ENCODE data around the gene PCGF5.
"Not testable (repeated sequence)": the region's sequence is repeated elsewhere in the genome, so short reads cannot be mapped to it uniquely, and the experiment has no call there.

DNA sequence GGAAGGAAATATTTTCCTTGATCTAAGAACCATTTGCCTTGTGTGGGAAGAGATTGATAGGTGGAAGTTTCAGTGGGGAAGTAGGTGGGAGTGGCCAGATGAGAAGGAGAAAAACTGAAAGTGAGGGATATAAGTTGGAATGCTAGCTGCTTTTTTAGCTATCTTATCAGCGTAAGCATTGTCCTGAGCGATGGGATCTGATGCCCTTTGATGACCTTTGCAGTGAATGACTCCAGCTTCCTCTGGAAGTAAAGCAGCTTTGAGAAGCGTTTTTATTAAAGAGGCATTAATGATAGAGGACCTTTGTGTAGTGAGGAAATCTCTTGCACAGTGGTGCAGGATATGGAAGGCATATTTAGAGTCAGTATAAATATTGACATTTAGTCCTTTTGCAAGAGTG, 82.5 kb downstream of the PCGF5 start:
- TF ChIP-seq, protein P1, sequence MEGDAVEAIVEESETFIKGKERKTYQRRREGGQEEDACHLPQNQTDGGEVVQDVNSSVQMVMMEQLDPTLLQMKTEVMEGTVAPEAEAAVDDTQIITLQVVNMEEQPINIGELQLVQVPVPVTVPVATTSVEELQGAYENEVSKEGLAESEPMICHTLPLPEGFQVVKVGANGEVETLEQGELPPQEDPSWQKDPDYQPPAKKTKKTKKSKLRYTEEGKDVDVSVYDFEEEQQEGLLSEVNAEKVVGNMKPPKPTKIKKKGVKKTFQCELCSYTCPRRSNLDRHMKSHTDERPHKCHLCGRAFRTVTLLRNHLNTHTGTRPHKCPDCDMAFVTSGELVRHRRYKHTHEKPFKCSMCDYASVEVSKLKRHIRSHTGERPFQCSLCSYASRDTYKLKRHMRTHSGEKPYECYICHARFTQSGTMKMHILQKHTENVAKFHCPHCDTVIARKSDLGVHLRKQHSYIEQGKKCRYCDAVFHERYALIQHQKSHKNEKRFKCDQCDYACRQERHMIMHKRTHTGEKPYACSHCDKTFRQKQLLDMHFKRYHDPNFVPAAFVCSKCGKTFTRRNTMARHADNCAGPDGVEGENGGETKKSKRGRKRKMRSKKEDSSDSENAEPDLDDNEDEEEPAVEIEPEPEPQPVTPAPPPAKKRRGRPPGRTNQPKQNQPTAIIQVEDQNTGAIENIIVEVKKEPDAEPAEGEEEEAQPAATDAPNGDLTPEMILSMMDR (IDR thresholded peaks at IDR 0.05), result not testable (repeated sequence)
- TF ChIP-seq POLR2A (IDR thresholded peaks at IDR 0.05), result not testable (repeated sequence)

All from heart left ventricle (tissue), 13 donors.